K562 (cell line): ENCODE results near the gene UBE2O. TPM values are rescaled to one million over a fixed set of nuclear protein-coding genes. Genes with fewer than 3 reads are reported as not detected.

Source experiments
- E2F1 ChIP-seq: sonication (generic); formaldehyde crosslinking; IDR thresholded peaks from 2 replicates; pipeline ENCODE4 v1.8.1; 2023; ENCODE audit warnings: mild to moderate bottlenecking, missing genetic modification reagents, moderate library complexity
- ETV6 ChIP-seq, 3 experiments: fragments of 150-350 bp in 1 of 3; sonication (generic) in 1 of 3; formaldehyde crosslinking in 1 of 3; IDR thresholded peaks; 2 replicates each; pipeline versions ENCODE4 v1.6.1 to v1.8.0; 2014 to 2022; ENCODE audit warnings: borderline replicate concordance in 2 of 3, low read depth in 2 of 3, antibody characterized with exemption in 1 of 3, low read length in 1 of 3, mild to moderate bottlenecking in 1 of 3, missing genetic modification reagents in 1 of 3
- MLLT1 ChIP-seq, 2 experiments: fragments of 450-650 bp; IDR thresholded peaks; 2 replicates each; pipeline ENCODE4 v1.6.1; 2016
- NCOR1 ChIP-seq: fragments of 450-650 bp; IDR thresholded peaks from 2 replicates; pipeline ENCODE4 v1.6.1; 2016; ENCODE audit warnings: mild to moderate bottlenecking, moderate library complexity
- PRMT5 ChIP-seq: sonication (generic); formaldehyde crosslinking; IDR thresholded peaks from 2 replicates; pipeline ENCODE4 v1.5.0; 2020; ENCODE audit warnings: missing genetic modification reagents
- REST ChIP-seq, 2 experiments: fragments of 450-650 bp; formaldehyde crosslinking in 1 of 2; IDR thresholded peaks; 2 replicates each; pipeline versions ENCODE4 v1.4.0 to v1.6.1; 2014 to 2020; ENCODE audit warnings: mild to moderate bottlenecking in 2 of 2, borderline replicate concordance in 1 of 2, low read depth in 1 of 2
- TSHZ1 ChIP-seq: fragments of 250-450 bp; sonication (Bioruptor Pico); IDR thresholded peaks from 2 replicates; pipeline ENCODE4 v1.4.0; 2020; ENCODE audit warnings: mild to moderate bottlenecking, moderate library complexity
- ZNF140 ChIP-seq: fragments of 250-450 bp; sonication (Bioruptor Pico); IDR thresholded peaks from 2 replicates; pipeline ENCODE4 v1.8.0; 2021; ENCODE audit warnings: moderate library complexity, mild to moderate bottlenecking, inconsistent platforms
- ZNF23 ChIP-seq: fragments of 250-450 bp; sonication (Bioruptor Pico); IDR thresholded peaks from 2 replicates; pipeline ENCODE4 v1.4.0; 2020; ENCODE audit warnings: mild to moderate bottlenecking
- ZNF354B ChIP-seq: fragments of 250-450 bp; sonication (Bioruptor Pico); IDR thresholded peaks from 2 replicates; pipeline ENCODE4 v1.4.0; 2020
- ZNF408 ChIP-seq: fragments of 250-450 bp; sonication (Bioruptor Pico); IDR thresholded peaks from 2 replicates; pipeline ENCODE4 v1.4.0; 2020; ENCODE audit warnings: low read depth, mild to moderate bottlenecking, moderate library complexity
- polyA plus RNA-seq, 8 experiments: library from polyadenylated mRNA; depleted of rRNA in 4 of 8; stranded (reverse) in 5 of 8; unstranded in 3 of 8; fragments of >200 nt; fragmentation: Nextera tagmentation in 2 of 8; fragmentation: Illumina TruSeq in 1 of 8; extraction: Ambion mirVana in 2 of 8; extraction: Trizol in 1 of 8; gene quantifications; 2 replicates each; pipeline versions ENCODE4 v1.2.1 to v1.2.3, GENCODE V29; 2011 to 2014; ENCODE audit warnings: inconsistent platforms in 1 of 8, missing spikeins in 1 of 8
- total RNA-seq, 7 experiments: library from RNA; depleted of rRNA in 6 of 7; stranded (reverse); fragments of >200 nt in 6 of 7; fragmentation: Illumina TruSeq in 2 of 7; extraction: Trizol in 2 of 7; gene quantifications; 2 replicates each; pipeline versions ENCODE4 v1.2.1 to v1.2.3, GENCODE V29; 2011 to 2021; ENCODE audit warnings: low replicate concordance in 1 of 7

The UBE2O gene
- total and polyA plus RNA-seq, 9 of the 15 experiments (the other 6 are each of a cell fraction or from before 2014, with no cell fraction given), result 1.6 to 39.7 (median 13.3) TPM

- TF ChIP-seq REST (IDR thresholded peaks at IDR 0.05; ENCODE audit: borderline replicate concordance) (peak; percentile 48; the same call in 1 of the 2 replicates), REST (CRISPR knock-in tag; IDR thresholded peaks at IDR 0.05; ENCODE audit: low read depth) (no peak; the same call in 1 of the 2 replicates), NCOR1 (no peak), MLLT1 (IDR thresholded peaks at IDR 0.05) (no peak), E2F1 (peak; percentile 96), ZNF140 (CRISPR knock-in tag) (no peak), ETV6 (IDR thresholded peaks at IDR 0.05; ENCODE audit: borderline replicate concordance in 1 of 2, low read depth in 2 of 2, low read length in 1 of 2) (no peak), ETV6 (CRISPR knock-in tag; IDR thresholded peaks at IDR 0.05; ENCODE audit: borderline replicate concordance) (peak; percentile 96), ZNF23 (no peak), ZNF408 (CRISPR knock-in tag) (no peak), TSHZ1 (CRISPR knock-in tag) (peak; percentile 68; the same call in 1 of the 2 replicates), PRMT5 (peak; percentile 85; the same call in 1 of the 2 replicates), ZNF354B (CRISPR knock-in tag) (no peak)
Measured at GRCh38 chr17:76385892-76386786, 66.8 kb downstream of the UBE2O start (continued).
